WTC11 (cell line): ENCODE measurements around the gene PRPF40A.

ENCODE experiments used
- ATF1 ChIP-seq: sonication (generic); formaldehyde crosslinking; IDR thresholded peaks from 2 replicates; pipeline ENCODE4 v1.8.1; 2023; ENCODE audit warnings: mild to moderate bottlenecking, moderate library complexity, missing genetic modification reagents
- CREM ChIP-seq: sonication (generic); formaldehyde crosslinking; IDR thresholded peaks from 2 replicates; pipeline ENCODE4 v1.8.1; 2022; ENCODE audit warnings: mild to moderate bottlenecking, missing genetic modification reagents, moderate library complexity
- SMAD3 ChIP-seq: sonication (generic); formaldehyde crosslinking; IDR thresholded peaks from 2 replicates; pipeline ENCODE4 v1.8.0; 2022; ENCODE audit warnings: missing genetic modification reagents, mild to moderate bottlenecking, borderline replicate concordance
- SP1 ChIP-seq: sonication (generic); formaldehyde crosslinking; conservative IDR thresholded peaks from 2 replicates; pipeline ENCODE4 v1.8.1; 2022; ENCODE audit warnings: missing genetic modification reagents
- STAT6 ChIP-seq: sonication (generic); formaldehyde crosslinking; conservative IDR thresholded peaks from 2 replicates; pipeline ENCODE4 v1.8.1; 2023; ENCODE audit warnings: mild to moderate bottlenecking, low read depth, missing genetic modification reagents, moderate library complexity
- ZBTB43 ChIP-seq: sonication (generic); formaldehyde crosslinking; IDR thresholded peaks from 2 replicates; pipeline ENCODE4 v1.8.1; 2023; ENCODE audit warnings: mild to moderate bottlenecking, missing genetic modification reagents
- ZNF121 ChIP-seq: sonication (generic); formaldehyde crosslinking; IDR thresholded peaks from 2 replicates; pipeline ENCODE4 v1.8.0; 2023; ENCODE audit warnings: missing genetic modification reagents
- TF ChIP-seq, protein P1 (sequence below): fragments of 200-600 bp; IDR thresholded peaks from 2 replicates; pipeline ENCODE4 v1.8.0; 2022; ENCODE audit warnings: antibody characterized with exemption
- TF ChIP-seq, protein P2 (sequence below): sonication (generic); formaldehyde crosslinking; IDR thresholded peaks from 2 replicates; pipeline ENCODE4 v1.8.1; 2023; ENCODE audit warnings: mild to moderate bottlenecking, missing genetic modification reagents
- TF ChIP-seq, protein P3 (sequence below): sonication (generic); formaldehyde crosslinking; IDR thresholded peaks from 2 replicates; pipeline ENCODE4 v1.8.0; 2023; ENCODE audit warnings: missing genetic modification reagents

DNA sequence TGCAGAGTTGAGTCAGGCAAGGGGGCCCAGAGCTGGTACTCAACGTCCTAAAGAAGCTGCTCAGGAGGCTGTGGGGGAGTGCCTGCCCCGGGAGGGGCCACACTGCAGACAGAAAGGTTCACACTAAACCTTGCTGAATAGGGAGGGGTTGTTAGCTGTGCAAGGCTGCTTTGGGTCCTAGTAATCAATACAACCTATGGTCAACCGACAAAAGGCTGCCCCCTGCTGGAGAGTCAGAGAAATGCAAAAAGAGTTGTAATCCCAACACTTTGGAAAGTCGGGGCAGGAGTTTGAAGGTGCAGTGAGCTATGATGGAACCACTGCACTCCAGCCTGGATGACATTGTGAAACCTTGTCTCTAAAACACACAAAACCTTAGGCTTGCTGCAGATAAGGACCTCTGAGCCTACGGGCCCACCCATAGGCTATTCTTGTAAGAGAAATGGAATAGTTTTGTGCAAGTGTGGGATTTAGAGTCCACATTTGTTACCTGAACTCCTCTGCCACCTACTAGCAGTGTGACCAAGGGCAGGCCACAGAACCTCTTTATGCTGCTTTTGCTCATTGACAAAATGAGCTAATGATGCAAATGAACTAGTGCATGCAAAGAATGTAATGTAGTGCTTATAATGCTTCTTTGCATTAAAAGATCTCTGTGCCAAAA is 81.5 kb downstream of the PRPF40A start:
- TF ChIP-seq SMAD3 (CRISPR knock-in tag) (no peak), SP1 (no peak), CREM (CRISPR knock-in tag) (no peak), STAT6 (CRISPR knock-in tag) (no peak), ATF1 (CRISPR knock-in tag) (no peak), ZNF121 (CRISPR knock-in tag) (no peak), ZBTB43 (CRISPR knock-in tag) (no peak)
- TF ChIP-seq, protein P1, sequence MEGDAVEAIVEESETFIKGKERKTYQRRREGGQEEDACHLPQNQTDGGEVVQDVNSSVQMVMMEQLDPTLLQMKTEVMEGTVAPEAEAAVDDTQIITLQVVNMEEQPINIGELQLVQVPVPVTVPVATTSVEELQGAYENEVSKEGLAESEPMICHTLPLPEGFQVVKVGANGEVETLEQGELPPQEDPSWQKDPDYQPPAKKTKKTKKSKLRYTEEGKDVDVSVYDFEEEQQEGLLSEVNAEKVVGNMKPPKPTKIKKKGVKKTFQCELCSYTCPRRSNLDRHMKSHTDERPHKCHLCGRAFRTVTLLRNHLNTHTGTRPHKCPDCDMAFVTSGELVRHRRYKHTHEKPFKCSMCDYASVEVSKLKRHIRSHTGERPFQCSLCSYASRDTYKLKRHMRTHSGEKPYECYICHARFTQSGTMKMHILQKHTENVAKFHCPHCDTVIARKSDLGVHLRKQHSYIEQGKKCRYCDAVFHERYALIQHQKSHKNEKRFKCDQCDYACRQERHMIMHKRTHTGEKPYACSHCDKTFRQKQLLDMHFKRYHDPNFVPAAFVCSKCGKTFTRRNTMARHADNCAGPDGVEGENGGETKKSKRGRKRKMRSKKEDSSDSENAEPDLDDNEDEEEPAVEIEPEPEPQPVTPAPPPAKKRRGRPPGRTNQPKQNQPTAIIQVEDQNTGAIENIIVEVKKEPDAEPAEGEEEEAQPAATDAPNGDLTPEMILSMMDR: peak; percentile 86
- TF ChIP-seq, protein P2, sequence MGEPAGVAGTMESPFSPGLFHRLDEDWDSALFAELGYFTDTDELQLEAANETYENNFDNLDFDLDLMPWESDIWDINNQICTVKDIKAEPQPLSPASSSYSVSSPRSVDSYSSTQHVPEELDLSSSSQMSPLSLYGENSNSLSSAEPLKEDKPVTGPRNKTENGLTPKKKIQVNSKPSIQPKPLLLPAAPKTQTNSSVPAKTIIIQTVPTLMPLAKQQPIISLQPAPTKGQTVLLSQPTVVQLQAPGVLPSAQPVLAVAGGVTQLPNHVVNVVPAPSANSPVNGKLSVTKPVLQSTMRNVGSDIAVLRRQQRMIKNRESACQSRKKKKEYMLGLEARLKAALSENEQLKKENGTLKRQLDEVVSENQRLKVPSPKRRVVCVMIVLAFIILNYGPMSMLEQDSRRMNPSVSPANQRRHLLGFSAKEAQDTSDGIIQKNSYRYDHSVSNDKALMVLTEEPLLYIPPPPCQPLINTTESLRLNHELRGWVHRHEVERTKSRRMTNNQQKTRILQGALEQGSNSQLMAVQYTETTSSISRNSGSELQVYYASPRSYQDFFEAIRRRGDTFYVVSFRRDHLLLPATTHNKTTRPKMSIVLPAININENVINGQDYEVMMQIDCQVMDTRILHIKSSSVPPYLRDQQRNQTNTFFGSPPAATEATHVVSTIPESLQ (CRISPR knock-in tag): no peak
- TF ChIP-seq, protein P3, sequence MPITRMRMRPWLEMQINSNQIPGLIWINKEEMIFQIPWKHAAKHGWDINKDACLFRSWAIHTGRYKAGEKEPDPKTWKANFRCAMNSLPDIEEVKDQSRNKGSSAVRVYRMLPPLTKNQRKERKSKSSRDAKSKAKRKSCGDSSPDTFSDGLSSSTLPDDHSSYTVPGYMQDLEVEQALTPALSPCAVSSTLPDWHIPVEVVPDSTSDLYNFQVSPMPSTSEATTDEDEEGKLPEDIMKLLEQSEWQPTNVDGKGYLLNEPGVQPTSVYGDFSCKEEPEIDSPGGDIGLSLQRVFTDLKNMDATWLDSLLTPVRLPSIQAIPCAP (CRISPR knock-in tag): no peak
